AG09309 (cell line): ENCODE data around the gene WFIKKN2.
"Not testable (repeated sequence)": the region's sequence is repeated elsewhere in the genome, so short reads cannot be mapped to it uniquely, and the experiment has no call there.

ENCODE experiments used
- DNase-seq: peaks from one replicate; pipeline ENCODE4 v3.0.0-alpha.2; 2010; ENCODE audit warnings: low read depth
- H3K4me3 ChIP-seq: 2 replicates; pipeline ENCODE4 v1.5.1; 2011; ENCODE audit warnings: mild to moderate bottlenecking, low read depth, low read length, moderate library complexity; ENCODE audit not compliant: control insufficient read depth
- TF ChIP-seq, protein P1 (sequence below): IDR thresholded peaks from 2 replicates; pipeline ENCODE4 v1.5.1; 2011; ENCODE audit warnings: mild to moderate bottlenecking, low read depth, low read length, inconsistent platforms; ENCODE audit not compliant: insufficient read depth, control insufficient read depth; ENCODE audit errors: missing control alignments

WFIKKN2 gene

DNA sequence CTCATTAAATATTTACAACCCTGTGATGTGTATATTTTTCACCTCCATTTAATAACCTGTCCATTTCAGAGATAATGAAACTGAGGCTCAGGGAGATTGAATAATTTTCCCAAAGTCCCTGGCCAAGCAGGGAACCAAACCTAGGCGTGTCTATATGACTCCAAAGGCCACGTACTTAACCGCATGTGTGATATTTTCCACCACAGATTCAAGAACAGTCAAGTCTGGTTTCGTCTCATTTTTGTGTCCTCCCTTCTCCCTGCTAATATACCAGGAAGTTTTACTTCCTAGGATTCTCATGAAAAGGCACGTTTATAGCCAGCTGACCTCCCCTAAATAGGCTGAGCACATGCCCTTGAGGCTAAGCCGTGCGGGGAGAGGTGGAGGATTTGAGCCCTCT, 15.3 kb downstream of the WFIKKN2 start:
- DNase-seq: no peak
- TF ChIP-seq, protein P1, sequence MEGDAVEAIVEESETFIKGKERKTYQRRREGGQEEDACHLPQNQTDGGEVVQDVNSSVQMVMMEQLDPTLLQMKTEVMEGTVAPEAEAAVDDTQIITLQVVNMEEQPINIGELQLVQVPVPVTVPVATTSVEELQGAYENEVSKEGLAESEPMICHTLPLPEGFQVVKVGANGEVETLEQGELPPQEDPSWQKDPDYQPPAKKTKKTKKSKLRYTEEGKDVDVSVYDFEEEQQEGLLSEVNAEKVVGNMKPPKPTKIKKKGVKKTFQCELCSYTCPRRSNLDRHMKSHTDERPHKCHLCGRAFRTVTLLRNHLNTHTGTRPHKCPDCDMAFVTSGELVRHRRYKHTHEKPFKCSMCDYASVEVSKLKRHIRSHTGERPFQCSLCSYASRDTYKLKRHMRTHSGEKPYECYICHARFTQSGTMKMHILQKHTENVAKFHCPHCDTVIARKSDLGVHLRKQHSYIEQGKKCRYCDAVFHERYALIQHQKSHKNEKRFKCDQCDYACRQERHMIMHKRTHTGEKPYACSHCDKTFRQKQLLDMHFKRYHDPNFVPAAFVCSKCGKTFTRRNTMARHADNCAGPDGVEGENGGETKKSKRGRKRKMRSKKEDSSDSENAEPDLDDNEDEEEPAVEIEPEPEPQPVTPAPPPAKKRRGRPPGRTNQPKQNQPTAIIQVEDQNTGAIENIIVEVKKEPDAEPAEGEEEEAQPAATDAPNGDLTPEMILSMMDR: no peak
- no peak overlapping the region for H3K4me3 ChIP-seq

- TF ChIP-seq, protein P1: no peak
- DNase-seq: no peak
- no peak overlapping the region for H3K4me3 ChIP-seq
Measured at GRCh38 chr17:50853015-50853615, 17.7 kb downstream of the WFIKKN2 start.

GRCh38 chr17:50853781-50854180, 18.4 kb downstream of the WFIKKN2 start:
- H3K4me3 ChIP-seq: no peak overlapping the region
- DNase-seq: no peak
- TF ChIP-seq, protein P1: no peak

DNA sequence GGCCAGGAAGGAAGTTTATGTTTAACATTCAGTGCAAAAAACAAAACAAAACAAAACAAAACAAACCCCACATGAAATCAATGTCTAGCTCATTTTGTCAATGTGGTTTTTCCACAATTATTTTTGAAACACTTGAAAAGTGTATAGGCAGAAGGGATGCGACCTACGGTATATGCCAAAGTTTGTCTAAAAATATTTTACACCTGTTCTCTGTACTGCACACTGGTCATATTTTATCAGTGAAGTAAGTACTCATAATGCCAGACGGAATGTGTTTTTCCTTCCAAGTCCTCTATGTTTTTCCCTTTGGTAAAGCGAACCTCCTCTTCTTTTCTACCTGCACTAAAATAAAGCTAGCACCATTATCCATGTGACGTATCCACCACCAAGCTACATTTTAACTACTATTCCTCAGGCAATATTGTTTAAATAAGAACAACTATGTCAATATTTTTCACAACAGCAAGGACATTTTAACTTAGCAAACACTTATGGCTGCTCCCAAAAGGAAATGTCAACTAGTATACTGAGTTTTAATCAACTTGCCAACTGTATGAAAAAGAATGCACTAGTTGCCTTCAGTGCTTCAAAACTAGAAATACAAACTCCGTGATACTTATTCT, 20.4 kb downstream of the WFIKKN2 start:
- TF ChIP-seq, protein P1: no peak
- DNase-seq: no peak
- H3K4me3 ChIP-seq: no peak overlapping the region

DNA sequence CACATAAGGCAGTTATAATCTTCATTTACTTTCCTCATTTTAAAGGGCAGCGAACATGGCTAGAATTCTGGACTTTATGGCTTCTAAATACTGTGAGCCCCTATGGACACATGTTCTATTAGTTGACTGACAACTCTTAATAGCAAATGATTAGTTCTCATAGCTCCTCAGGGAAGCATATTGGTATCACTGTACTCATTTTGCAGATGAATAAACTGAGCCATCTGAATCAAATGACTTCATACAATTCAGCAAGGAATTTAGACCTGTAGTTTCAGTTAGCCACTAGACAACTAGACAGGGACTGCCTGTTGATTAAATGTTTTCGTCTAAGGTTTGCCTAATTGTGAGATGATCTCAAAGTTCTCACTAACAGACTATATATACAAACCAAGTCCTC, 21.0 kb downstream of the WFIKKN2 start:
- no peak for DNase-seq
- TF ChIP-seq, protein P1: no peak
- H3K4me3 ChIP-seq: no peak overlapping the region

DNA sequence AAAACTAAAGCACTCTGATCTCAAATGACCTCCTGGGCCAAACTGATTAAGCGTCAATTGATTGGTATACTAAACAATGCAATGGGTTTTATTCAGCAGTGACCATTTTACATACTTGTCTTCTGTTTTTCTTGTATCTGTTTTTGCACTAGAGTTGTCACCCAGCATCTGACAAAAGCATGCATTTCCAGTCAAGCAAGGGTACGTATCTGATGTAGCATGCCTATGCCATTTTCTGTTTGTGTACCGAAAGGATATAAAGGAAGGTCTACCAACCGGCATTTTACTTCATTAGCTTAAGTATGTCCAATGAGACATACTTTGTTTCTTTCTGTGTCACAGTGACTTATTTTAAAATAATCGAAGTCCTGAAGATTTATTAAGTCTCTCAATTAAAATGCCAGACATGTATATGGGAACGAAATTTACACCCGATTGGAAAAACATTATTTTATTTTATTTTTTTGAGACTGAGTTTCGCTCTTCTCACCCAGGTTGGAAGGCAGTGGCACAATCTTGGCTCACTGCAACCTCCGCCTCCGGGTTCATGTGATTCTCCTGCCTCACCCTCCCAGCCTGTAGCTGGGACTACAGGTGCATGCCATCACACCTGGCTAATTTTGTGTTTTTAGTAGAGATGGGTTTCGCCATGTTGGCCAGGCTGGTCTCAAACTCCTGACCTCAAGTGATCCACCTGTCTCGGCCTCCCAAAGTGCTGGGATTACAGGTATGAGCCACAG, 23.3 kb downstream of the WFIKKN2 start:
- H3K4me3 ChIP-seq: no peak overlapping the region
- no peak for DNase-seq
- TF ChIP-seq, protein P1: no peak

- not testable (repeated sequence) for DNase-seq, H3K4me3 ChIP-seq
Measured at GRCh38 chr17:50859727-50860126, 24.3 kb downstream of the WFIKKN2 start.
